HG02885 (cell line): ENCODE results near the gene PEX3.

Source experiments
- ATAC-seq: cut with Tn5 transposase; IDR thresholded peaks from one replicate; pipeline ENCODE4 v1.9.1; 2021; ENCODE audit warnings: mild to moderate bottlenecking; ENCODE audit not compliant: unreplicated experiment, poor library complexity

PEX3 gene

DNA sequence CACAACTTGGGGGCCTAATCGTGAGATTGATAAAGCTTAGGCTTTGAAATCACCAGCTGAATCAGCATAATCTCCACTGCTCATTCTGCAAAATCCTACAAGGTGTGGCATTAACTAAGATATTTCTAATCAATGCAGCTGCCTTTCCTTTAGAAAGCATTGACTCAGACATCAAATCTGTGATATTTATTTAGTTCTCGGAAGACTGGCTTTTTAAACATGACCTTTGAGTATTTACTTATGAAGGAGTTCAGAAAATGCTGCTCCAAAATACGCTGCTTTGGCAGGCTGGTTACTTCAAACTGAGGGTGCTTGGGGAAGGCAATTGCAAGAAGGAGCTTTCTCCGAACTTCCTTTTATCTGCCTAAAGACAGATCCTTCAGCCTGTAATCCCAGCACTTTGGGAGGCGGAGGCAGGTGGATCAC is 84.6 kb downstream of the PEX3 start:
- no peak for ATAC-seq

- peak; percentile 76 for ATAC-seq
Measured at GRCh38 chr6:143536461-143536865, 85.9 kb downstream of the PEX3 start.

DNA sequence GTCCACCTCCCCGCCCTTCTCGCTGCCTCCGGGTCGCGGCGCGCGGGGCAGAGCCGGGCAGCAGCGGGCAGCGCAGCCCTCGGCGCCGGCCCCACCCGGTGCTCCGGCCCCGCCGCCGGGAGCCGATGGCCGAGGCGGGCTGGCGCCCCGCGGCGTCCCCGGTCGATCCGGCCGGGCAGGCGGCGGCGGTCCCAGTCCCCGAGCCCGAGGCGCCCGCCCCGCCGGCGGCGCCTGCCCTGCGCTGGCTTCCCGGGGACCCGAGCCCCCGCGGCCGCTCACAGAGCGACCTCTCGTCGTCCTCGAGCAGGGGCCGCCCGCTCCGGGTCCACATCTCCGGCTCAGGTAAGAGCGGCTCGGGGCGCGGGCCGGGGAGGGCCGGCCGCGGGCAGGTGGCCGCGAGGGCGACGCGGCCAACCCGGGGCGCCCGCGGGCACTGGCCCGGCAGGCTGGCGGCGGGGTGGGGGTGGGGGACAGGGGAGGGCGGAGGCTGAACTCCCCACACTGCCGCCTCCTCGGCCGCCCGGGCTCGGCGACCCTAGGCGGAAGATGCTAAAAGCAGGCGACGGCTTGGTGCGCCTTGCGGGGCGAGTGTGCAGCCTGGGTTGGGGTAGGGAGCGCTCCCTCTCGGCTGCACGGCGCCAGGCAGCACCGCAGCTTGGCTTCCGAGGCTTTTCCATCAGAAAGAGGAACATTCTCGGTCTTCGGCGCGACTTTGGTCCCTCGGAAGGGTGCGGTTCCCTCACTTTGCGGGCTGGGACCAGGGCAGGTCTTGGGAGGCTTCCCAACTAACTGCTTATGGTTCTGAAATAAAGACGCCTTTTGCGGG is 86.5 kb downstream of the PEX3 start:
- ATAC-seq: peak; percentile 65

DNA sequence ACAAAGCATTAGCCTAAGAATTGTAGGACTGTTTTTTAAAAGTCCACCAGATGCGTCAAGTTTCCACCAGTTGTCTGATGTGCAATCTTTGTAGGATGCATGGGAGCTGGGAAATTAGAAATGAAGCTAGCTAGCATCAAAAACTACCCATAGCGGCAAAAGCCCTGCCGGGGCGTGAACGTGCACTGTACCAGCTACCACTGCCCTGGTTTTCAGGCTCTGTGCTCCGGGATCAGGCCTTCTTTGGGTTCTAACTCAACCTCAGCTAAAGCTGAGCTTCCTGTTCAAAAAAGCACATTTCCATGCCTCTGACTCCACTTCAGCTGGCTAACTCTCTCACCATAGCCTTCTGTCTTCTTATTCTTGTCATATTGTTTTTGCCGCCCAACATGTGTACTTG is 87.8 kb downstream of the PEX3 start:
- no peak for ATAC-seq

GRCh38 chr6:143539106-143539505 is 88.5 kb downstream of the PEX3 start:
- ATAC-seq: no peak

- no peak for ATAC-seq
Measured at GRCh38 chr6:143539734-143540133, 89.1 kb downstream of the PEX3 start.

DNA sequence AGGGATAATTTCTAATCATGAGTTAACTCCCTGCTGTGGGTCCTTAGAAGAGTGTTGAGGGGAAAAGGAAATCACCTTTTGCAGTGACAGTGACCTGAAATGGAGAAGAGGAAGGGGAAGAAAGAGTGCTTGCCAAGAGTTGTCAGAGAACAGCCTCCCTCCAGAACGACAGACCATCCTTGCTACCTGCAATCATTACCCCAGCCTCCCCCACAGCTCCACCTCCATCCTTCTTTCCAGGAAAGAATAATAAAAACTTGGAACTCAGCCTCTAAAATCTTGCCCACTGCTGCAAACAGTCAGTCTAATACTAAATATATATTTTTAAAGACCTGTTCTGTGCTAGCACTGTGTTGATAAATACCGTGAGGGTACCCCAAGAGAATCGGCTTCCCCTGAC is 89.6 kb downstream of the PEX3 start:
- ATAC-seq: no peak
